ENCODE results near the gene OPN5.

DNA sequence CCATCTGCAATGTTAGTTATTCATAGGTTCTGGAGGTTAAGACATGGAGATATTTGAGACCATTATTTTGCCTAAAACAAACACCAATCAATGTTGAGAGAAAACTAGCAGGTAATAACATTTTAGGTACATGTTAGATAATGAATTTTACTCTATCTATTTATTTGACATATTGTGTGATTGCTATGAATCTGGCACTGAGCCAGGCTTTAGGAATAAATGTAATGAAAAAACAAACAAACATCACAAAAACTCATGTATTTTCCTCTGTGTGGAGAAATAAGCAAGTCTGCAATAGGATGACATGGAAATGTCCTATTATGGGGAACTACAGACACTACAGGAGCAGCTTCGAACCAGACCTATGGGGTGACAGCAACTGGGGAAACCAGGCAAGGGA, 57.8 kb downstream of the OPN5 start:
- no peak for TF ChIP-seq TCF4 (CRISPR knock-in tag; IDR thresholded peaks at IDR 0.05; ENCODE audit: borderline replicate concordance)
- no peak for TF ChIP-seq ZFP30 (CRISPR knock-in tag; IDR thresholded peaks at IDR 0.05)
- no peak for TF ChIP-seq PPARA (CRISPR knock-in tag; IDR thresholded peaks at IDR 0.05; ENCODE audit: borderline replicate concordance)
- no peak for TF ChIP-seq ZNF565 (CRISPR knock-in tag; conservative IDR thresholded peaks at IDR 0.05; ENCODE audit: low read depth)
- no peak for TF ChIP-seq ZNF8 (CRISPR knock-in tag; IDR thresholded peaks at IDR 0.05)
- TF ChIP-seq, protein P1, sequence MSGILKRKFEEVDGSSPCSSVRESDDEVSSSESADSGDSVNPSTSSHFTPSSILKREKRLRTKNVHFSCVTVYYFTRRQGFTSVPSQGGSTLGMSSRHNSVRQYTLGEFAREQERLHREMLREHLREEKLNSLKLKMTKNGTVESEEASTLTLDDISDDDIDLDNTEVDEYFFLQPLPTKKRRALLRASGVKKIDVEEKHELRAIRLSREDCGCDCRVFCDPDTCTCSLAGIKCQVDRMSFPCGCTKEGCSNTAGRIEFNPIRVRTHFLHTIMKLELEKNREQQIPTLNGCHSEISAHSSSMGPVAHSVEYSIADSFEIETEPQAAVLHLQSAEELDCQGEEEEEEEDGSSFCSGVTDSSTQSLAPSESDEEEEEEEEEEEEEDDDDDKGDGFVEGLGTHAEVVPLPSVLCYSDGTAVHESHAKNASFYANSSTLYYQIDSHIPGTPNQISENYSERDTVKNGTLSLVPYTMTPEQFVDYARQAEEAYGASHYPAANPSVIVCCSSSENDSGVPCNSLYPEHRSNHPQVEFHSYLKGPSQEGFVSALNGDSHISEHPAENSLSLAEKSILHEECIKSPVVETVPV (CRISPR knock-in tag; IDR thresholded peaks at IDR 0.05): no peak
- TF ChIP-seq, protein P2, sequence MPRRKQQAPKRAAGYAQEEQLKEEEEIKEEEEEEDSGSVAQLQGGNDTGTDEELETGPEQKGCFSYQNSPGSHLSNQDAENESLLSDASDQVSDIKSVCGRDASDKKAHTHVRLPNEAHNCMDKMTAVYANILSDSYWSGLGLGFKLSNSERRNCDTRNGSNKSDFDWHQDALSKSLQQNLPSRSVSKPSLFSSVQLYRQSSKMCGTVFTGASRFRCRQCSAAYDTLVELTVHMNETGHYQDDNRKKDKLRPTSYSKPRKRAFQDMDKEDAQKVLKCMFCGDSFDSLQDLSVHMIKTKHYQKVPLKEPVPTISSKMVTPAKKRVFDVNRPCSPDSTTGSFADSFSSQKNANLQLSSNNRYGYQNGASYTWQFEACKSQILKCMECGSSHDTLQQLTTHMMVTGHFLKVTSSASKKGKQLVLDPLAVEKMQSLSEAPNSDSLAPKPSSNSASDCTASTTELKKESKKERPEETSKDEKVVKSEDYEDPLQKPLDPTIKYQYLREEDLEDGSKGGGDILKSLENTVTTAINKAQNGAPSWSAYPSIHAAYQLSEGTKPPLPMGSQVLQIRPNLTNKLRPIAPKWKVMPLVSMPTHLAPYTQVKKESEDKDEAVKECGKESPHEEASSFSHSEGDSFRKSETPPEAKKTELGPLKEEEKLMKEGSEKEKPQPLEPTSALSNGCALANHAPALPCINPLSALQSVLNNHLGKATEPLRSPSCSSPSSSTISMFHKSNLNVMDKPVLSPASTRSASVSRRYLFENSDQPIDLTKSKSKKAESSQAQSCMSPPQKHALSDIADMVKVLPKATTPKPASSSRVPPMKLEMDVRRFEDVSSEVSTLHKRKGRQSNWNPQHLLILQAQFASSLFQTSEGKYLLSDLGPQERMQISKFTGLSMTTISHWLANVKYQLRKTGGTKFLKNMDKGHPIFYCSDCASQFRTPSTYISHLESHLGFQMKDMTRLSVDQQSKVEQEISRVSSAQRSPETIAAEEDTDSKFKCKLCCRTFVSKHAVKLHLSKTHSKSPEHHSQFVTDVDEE (CRISPR knock-in tag; IDR thresholded peaks at IDR 0.05): no peak
- TF ChIP-seq, protein P3, sequence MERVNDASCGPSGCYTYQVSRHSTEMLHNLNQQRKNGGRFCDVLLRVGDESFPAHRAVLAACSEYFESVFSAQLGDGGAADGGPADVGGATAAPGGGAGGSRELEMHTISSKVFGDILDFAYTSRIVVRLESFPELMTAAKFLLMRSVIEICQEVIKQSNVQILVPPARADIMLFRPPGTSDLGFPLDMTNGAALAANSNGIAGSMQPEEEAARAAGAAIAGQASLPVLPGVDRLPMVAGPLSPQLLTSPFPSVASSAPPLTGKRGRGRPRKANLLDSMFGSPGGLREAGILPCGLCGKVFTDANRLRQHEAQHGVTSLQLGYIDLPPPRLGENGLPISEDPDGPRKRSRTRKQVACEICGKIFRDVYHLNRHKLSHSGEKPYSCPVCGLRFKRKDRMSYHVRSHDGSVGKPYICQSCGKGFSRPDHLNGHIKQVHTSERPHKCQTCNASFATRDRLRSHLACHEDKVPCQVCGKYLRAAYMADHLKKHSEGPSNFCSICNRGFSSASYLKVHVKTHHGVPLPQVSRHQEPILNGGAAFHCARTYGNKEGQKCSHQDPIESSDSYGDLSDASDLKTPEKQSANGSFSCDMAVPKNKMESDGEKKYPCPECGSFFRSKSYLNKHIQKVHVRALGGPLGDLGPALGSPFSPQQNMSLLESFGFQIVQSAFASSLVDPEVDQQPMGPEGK (CRISPR knock-in tag; IDR thresholded peaks at IDR 0.05; ENCODE audit: borderline replicate concordance): no peak
- TF ChIP-seq, protein P4, sequence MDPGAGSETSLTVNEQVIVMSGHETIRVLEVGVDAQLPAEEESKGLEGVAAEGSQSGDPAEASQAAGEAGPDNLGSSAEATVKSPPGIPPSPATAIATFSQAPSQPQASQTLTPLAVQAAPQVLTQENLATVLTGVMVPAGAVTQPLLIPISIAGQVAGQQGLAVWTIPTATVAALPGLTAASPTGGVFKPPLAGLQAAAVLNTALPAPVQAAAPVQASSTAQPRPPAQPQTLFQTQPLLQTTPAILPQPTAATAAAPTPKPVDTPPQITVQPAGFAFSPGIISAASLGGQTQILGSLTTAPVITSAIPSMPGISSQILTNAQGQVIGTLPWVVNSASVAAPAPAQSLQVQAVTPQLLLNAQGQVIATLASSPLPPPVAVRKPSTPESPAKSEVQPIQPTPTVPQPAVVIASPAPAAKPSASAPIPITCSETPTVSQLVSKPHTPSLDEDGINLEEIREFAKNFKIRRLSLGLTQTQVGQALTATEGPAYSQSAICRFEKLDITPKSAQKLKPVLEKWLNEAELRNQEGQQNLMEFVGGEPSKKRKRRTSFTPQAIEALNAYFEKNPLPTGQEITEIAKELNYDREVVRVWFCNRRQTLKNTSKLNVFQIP (CRISPR knock-in tag; IDR thresholded peaks at IDR 0.05; ENCODE audit: borderline replicate concordance, low read depth): no peak

All from SK-N-SH treated with all-trans-retinoic acid at 6 μM for 48 hours (cell line).